Keratinocyte (primary cell): ENCODE measurements around the gene KCNG2. TPM values are rescaled to one million over a fixed set of nuclear protein-coding genes. Genes with fewer than 3 reads are reported as not detected.

Source experiments
- DNase-seq: peaks from one replicate; pipeline ENCODE4 v3.0.0-alpha.2; 2011; ENCODE audit warnings: low read depth, missing footprints, low spot score
- FAIRE-seq: peaks from 2 replicates; lab custom pipeline; 2011; peaks lifted over from hg19 to GRCh38; lab: Jason Lieb, UNC
- H2AFZ ChIP-seq: 2 replicates; pipeline ENCODE4 v1.6.0; 2012; ENCODE audit warnings: low read length, control low read depth, inconsistent platforms; ENCODE audit not compliant: control insufficient read depth
- H3K27ac ChIP-seq: 2 replicates; pipeline ENCODE4 v1.5.1; 2011; ENCODE audit warnings: low read length; ENCODE audit not compliant: control insufficient read depth, insufficient read depth
- H3K27me3 ChIP-seq: 3 replicates; pipeline ENCODE4 v1.6.0; 2011; ENCODE audit warnings: low read length; ENCODE audit not compliant: control insufficient read depth, insufficient read depth; ENCODE audit errors: extremely low read depth
- H3K36me3 ChIP-seq, 2 experiments: 2 replicates in 1 of 2; 3 replicates in 1 of 2; pipeline ENCODE4 v1.5.1; 2011; ENCODE audit warnings: low read length in 2 of 2, mild to moderate bottlenecking in 1 of 2; ENCODE audit not compliant: control insufficient read depth in 2 of 2, insufficient read depth in 2 of 2; ENCODE audit errors: extremely low read depth in 1 of 2
- H3K4me1 ChIP-seq: 3 replicates; pipeline ENCODE4 v1.5.1; 2011; ENCODE audit warnings: low read length; ENCODE audit not compliant: control insufficient read depth, insufficient read depth; ENCODE audit errors: extremely low read depth
- H3K4me2 ChIP-seq: 3 replicates; pipeline ENCODE4 v1.6.0; 2011; ENCODE audit warnings: low read depth, low read length; ENCODE audit not compliant: control insufficient read depth, insufficient read depth; ENCODE audit errors: extremely low read depth
- H3K4me3 ChIP-seq, 3 experiments: fragments of 200-600 bp in 1 of 3; sonication (generic) in 1 of 3; 2 replicates in 2 of 3; 3 replicates in 1 of 3; pipeline ENCODE4 v1.5.1; 2011 to 2016; ENCODE audit warnings: low read length in 3 of 3, mild to moderate bottlenecking in 3 of 3, control low read depth in 2 of 3, inconsistent platforms in 1 of 3, low read depth in 1 of 3, mixed read lengths in 1 of 3, mixed run types in 1 of 3, moderate library complexity in 1 of 3; ENCODE audit not compliant: control insufficient read depth in 2 of 3, insufficient read depth in 2 of 3; ENCODE audit errors: extremely low read depth in 1 of 3
- H3K79me2 ChIP-seq: 2 replicates; pipeline ENCODE4 v1.6.0; 2012; ENCODE audit warnings: low read length; ENCODE audit not compliant: control insufficient read depth, insufficient read depth
- H3K9ac ChIP-seq: 3 replicates; pipeline ENCODE4 v1.6.0; 2011; ENCODE audit warnings: low read length; ENCODE audit not compliant: control insufficient read depth, insufficient read depth; ENCODE audit errors: extremely low read depth
- H3K9me1 ChIP-seq: 3 replicates; pipeline ENCODE4 v1.6.0; 2011; ENCODE audit warnings: low read length; ENCODE audit not compliant: control insufficient read depth, insufficient read depth; ENCODE audit errors: extremely low read depth
- H3K9me3 ChIP-seq: 2 replicates; pipeline ENCODE4 v1.5.1; 2012; ENCODE audit warnings: low read depth, low read length; ENCODE audit not compliant: control insufficient read depth
- H4K20me1 ChIP-seq: 3 replicates; pipeline ENCODE4 v1.6.0; 2011; ENCODE audit warnings: low read length; ENCODE audit not compliant: control insufficient read depth, insufficient read depth; ENCODE audit errors: extremely low read depth
- EZH2 ChIP-seq: IDR thresholded peaks from one replicate; pipeline ENCODE4 v1.6.1; 2012; ENCODE audit warnings: inconsistent platforms, mild to moderate bottlenecking, low read length, moderate library complexity
- dilution Hi-C: fragments of 300-500 bp; cut with MboI; formaldehyde crosslinking; loops from one replicate; pipeline ENCODE4 v1.7.0; 2020; ENCODE audit warnings: low sequenced_read_pairs; ENCODE audit not compliant: extremely low pct_ligation_motif_present
- polyA plus RNA-seq, 5 experiments: library from polyadenylated mRNA; depleted of rRNA in 3 of 5; stranded (reverse) in 3 of 5; stranded (forward) in 1 of 5; unstranded in 1 of 5; fragments of >200 nt; gene quantifications; 1 replicate in 1 of 5; 2 replicates in 3 of 5; 3 replicates in 1 of 5; pipeline versions ENCODE4 v1.2.1 to v1.2.3, GENCODE V29; 2011 to 2012; ENCODE audit warnings: missing spikeins in 2 of 5, low read depth in 1 of 5, low replicate concordance in 1 of 5
- TF ChIP-seq, protein P1 (sequence below), 3 experiments: IDR thresholded peaks in 1 of 3; conservative IDR thresholded peaks in 1 of 3; optimal IDR thresholded peaks in 1 of 3; 2 replicates in 2 of 3; 3 replicates in 1 of 3; pipeline versions ENCODE3 to v1.5.1; 2011; ENCODE audit warnings: low read length in 3 of 3, mild to moderate bottlenecking in 3 of 3, moderate library complexity in 2 of 3, control low read depth in 1 of 3, inconsistent platforms in 1 of 3; ENCODE audit not compliant: insufficient read depth in 2 of 3; ENCODE audit errors: extremely low read depth in 1 of 3

KCNG2 gene
- polyA plus RNA-seq, 1 donor (not counting 4 experiments of a cell fraction or from before 2014, with no cell fraction given) = not detected

DNA sequence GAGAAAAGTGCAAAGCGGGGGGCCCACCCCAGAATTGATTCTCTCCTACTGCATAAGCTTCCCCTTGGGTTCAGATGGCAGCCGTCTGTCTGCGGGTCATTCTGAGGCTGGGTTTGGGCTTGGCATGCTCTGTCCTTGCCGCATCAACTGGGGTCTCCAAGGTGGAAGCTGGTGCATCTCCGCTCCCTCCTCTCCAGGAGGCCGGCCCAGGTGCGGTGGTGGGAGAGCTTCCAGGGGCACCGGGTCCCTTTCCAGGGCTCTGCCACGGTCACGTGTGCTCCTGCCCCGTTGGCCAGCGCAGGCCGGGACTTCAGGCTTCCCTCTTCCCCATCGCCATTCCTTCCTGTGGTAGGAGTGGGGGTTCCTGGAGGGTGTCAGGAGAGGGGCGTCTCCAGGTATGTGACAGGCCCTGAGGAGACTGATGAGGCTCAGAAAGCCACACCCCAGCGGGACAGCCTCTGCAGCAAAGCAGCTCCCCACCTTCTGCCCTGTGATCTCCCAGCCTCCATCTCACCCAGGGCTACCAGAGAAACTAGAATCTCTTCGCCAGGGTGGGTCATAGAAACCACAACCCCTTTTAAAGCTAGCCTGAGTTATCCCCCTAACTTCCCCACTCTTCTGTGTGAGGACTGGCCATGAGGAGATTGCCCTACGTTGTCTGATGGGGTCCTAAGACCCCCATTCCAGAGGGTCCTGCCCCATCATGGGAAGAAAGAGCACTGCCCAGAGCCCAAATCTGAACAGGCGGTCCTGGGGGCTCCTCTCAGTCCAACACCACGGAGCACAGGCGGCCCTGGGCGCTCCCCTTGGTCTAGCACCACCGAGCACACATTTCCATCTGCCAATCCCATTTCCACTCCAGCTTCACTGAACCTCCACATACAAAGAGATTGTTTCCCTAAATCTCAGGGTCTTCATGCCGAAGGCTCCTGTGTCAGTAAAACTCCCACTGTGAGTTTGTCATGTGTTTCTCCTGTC is 77.1 kb downstream of the KCNG2 start:
- dilution Hi-C loops = no loop called here
- H3K27ac ChIP-seq = no peak overlapping the region
- TF ChIP-seq, protein P1, sequence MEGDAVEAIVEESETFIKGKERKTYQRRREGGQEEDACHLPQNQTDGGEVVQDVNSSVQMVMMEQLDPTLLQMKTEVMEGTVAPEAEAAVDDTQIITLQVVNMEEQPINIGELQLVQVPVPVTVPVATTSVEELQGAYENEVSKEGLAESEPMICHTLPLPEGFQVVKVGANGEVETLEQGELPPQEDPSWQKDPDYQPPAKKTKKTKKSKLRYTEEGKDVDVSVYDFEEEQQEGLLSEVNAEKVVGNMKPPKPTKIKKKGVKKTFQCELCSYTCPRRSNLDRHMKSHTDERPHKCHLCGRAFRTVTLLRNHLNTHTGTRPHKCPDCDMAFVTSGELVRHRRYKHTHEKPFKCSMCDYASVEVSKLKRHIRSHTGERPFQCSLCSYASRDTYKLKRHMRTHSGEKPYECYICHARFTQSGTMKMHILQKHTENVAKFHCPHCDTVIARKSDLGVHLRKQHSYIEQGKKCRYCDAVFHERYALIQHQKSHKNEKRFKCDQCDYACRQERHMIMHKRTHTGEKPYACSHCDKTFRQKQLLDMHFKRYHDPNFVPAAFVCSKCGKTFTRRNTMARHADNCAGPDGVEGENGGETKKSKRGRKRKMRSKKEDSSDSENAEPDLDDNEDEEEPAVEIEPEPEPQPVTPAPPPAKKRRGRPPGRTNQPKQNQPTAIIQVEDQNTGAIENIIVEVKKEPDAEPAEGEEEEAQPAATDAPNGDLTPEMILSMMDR (optimal IDR thresholded peaks at IDR 0.05 in 1 of 3, IDR thresholded peaks at IDR 0.05 in 1 of 3, conservative IDR thresholded peaks at IDR 0.05 in 1 of 3; ENCODE audit: extremely low read depth in 1 of 3, insufficient read depth in 2 of 3, low read length in 3 of 3) = no peak
- TF ChIP-seq EZH2 = no peak
- H3K9me3 ChIP-seq = no peaks in the 10 kb centered on the region
- peaks cover 31% of the 10 kb centered on the region for H3K27me3 ChIP-seq
- no peaks in the 10 kb centered on the region for H3K9me1 ChIP-seq
- no peaks in the 10 kb centered on the region for H3K36me3 ChIP-seq
- no peak overlapping the region for H2AFZ ChIP-seq
- H4K20me1 ChIP-seq = no peaks in the 10 kb centered on the region
- DNase-seq (no peak), FAIRE-seq (no peak)
- no peaks in the 10 kb centered on the region for H3K79me2 ChIP-seq
- H3K4me3 ChIP-seq = no peak overlapping the region
- peaks cover 8% of the 10 kb centered on the region for H3K4me1 ChIP-seq
- no peak overlapping the region for H3K4me2 ChIP-seq
- no peak overlapping the region for H3K9ac ChIP-seq

DNA sequence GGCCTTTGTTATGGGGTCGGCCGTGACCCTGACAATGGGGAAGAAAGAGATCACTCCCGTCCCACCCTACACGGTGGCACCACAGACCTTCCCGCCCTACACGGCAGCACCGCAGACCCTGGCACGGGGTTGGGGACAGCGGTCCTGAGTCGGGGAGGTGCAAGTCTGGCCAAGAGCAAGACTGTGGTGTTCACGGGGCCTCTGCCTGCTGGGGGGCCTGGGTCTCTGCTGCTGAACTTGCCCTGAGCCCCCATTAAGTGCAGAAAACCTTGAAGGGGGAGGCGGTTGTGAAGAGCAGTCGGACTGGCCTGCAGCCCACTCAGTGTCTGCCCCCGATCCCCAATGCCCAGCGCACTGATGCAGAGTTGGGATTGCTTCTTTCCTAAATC is 77.8 kb downstream of the KCNG2 start:
- H3K36me3 ChIP-seq = no peaks in the 10 kb centered on the region
- no peak for TF ChIP-seq EZH2
- TF ChIP-seq, protein P1 (optimal IDR thresholded peaks at IDR 0.05 in 1 of 3, IDR thresholded peaks at IDR 0.05 in 1 of 3, conservative IDR thresholded peaks at IDR 0.05 in 1 of 3; ENCODE audit: extremely low read depth in 1 of 3, insufficient read depth in 2 of 3, low read length in 3 of 3) = no peak
- H3K4me1 ChIP-seq = peaks cover 8% of the 10 kb centered on the region
- H3K27me3 ChIP-seq = peaks cover 31% of the 10 kb centered on the region
- H4K20me1 ChIP-seq = no peaks in the 10 kb centered on the region
- no peak overlapping the region for H3K4me3 ChIP-seq
- no peak overlapping the region for H3K27ac ChIP-seq
- H2AFZ ChIP-seq = no peak overlapping the region
- no peak for DNase-seq
- no peaks in the 10 kb centered on the region for H3K9me1 ChIP-seq
- H3K9me3 ChIP-seq = no peaks in the 10 kb centered on the region
- dilution Hi-C loops = no loop called here
- H3K79me2 ChIP-seq = no peaks in the 10 kb centered on the region
- no peak overlapping the region for H3K4me2 ChIP-seq
- FAIRE-seq = no peak
- no peak overlapping the region for H3K9ac ChIP-seq
